H1 (cell line): ENCODE data around the gene GPLD1. TPM values are rescaled to one million over a fixed set of nuclear protein-coding genes. Genes with fewer than 3 reads are reported as not detected.

Experiments used
- CTCF ChIA-PET: fragments of 300-600 bp; sonication (Branson Sonifier 250); formaldehyde crosslinking; loops from one replicate; lab custom pipeline; 2021; ENCODE audit not compliant: partially characterized antibody; lab: Charles Lee
- POLR2A ChIA-PET: fragments of 300-600 bp; sonication (Branson Sonifier 250); formaldehyde crosslinking; loops from one replicate; lab custom pipeline; 2021; ENCODE audit warnings: inconsistent platforms; ENCODE audit not compliant: partially characterized antibody; lab: Charles Lee
- DNase-seq, 2 experiments: peaks; one replicate each; pipeline versions ENCODE4 v3.0.0 to v3.0.0-alpha.2; 2010 to 2022; ENCODE audit warnings: low spot score in 2 of 2, low read depth in 1 of 2, mixed read lengths in 1 of 2
- FAIRE-seq: peaks from 2 replicates; lab custom pipeline; 2011; peaks lifted over from hg19 to GRCh38; lab: Jason Lieb, UNC
- H2AFZ ChIP-seq: 2 replicates; pipeline ENCODE4 v1.8.1; 2012; ENCODE audit warnings: low read length, inconsistent platforms
- H2AK5ac ChIP-seq: 2 replicates; pipeline ENCODE4 v1.6.1; 2013; ENCODE audit warnings: low read depth, low read length
- H2BK120ac ChIP-seq: replicated peaks from 2 replicates; pipeline ENCODE3; 2013; ENCODE audit warnings: low read depth, low read length, inconsistent platforms
- H2BK12ac ChIP-seq: 2 replicates; pipeline ENCODE4 v1.6.1; 2013; ENCODE audit warnings: low read depth, low read length
- H2BK15ac ChIP-seq: 2 replicates; pipeline ENCODE4 v1.6.1; 2013; ENCODE audit warnings: low read length
- H2BK20ac ChIP-seq: 2 replicates; pipeline ENCODE4 v1.6.1; 2013; ENCODE audit warnings: low read length
- H2BK5ac ChIP-seq: 2 replicates; pipeline ENCODE4 v1.6.1; 2013; ENCODE audit warnings: low read depth, low read length
- H3K14ac ChIP-seq: 2 replicates; pipeline ENCODE4 v1.6.1; 2013; ENCODE audit warnings: inconsistent platforms; ENCODE audit not compliant: insufficient read length
- H3K18ac ChIP-seq: 2 replicates; pipeline ENCODE4 v1.6.1; 2013; ENCODE audit warnings: low read length; ENCODE audit errors: extremely low read depth
- H3K23ac ChIP-seq: 2 replicates; pipeline ENCODE4 v1.6.1; 2013; ENCODE audit warnings: inconsistent platforms; ENCODE audit not compliant: insufficient read length
- H3K23me2 ChIP-seq: 2 replicates; pipeline ENCODE4 v1.6.1; 2013; ENCODE audit warnings: low read depth, low read length
- H3K27ac ChIP-seq: 2 replicates; pipeline ENCODE4 v1.6.1; 2011; ENCODE audit warnings: low read depth, low read length, inconsistent platforms
- H3K27me3 ChIP-seq, 4 experiments: replicated peaks in 1 of 4; 1 replicate in 1 of 4; 2 replicates in 3 of 4; pipeline versions ENCODE4 v1.6.1 to v1.8.1; 2011 to 2013; ENCODE audit warnings: low read length in 3 of 4, mild to moderate bottlenecking in 3 of 4, inconsistent platforms in 2 of 4, mixed read lengths in 2 of 4, moderate library complexity in 1 of 4; ENCODE audit not compliant: control insufficient read depth in 3 of 4, insufficient read depth in 3 of 4; ENCODE audit errors: extremely low read depth in 1 of 4
- H3K36me3 ChIP-seq, 4 experiments: 2 replicates each; pipeline versions ENCODE4 v1.6.1 to v1.8.1; 2011 to 2013; ENCODE audit warnings: mild to moderate bottlenecking in 4 of 4, low read length in 3 of 4, moderate library complexity in 2 of 4, control low read depth in 1 of 4, inconsistent platforms in 1 of 4; ENCODE audit not compliant: insufficient read depth in 4 of 4, control insufficient read depth in 2 of 4
- H3K4ac ChIP-seq: replicated peaks from 2 replicates; pipeline ENCODE3; 2013; ENCODE audit warnings: low read length, low read depth, mixed read lengths, inconsistent platforms; ENCODE audit not compliant: insufficient read length
- H3K4me1 ChIP-seq, 4 experiments: replicated peaks in 1 of 4; 1 replicate in 1 of 4; 2 replicates in 3 of 4; pipeline versions ENCODE4 v1.6.1 to v1.8.1; 2011 to 2013; ENCODE audit warnings: low read length in 3 of 4, inconsistent platforms in 2 of 4, mixed read lengths in 1 of 4; ENCODE audit not compliant: insufficient read depth in 4 of 4, control insufficient read depth in 3 of 4
- H3K4me2 ChIP-seq, 2 experiments: 2 replicates each; pipeline versions ENCODE4 v1.6.1 to v1.8.1; 2011 to 2013; ENCODE audit warnings: low read depth in 2 of 2, low read length in 2 of 2, control low read depth in 1 of 2, inconsistent platforms in 1 of 2, mild to moderate bottlenecking in 1 of 2; ENCODE audit not compliant: insufficient read depth in 1 of 2
- H3K4me3 ChIP-seq, 4 experiments: fragments of 200-600, 300-600 bp in 1 of 4; sonication (generic), shearing (Covaris generic), sonication (Bioruptor Twin) in 1 of 4; 2 replicates each; pipeline versions ENCODE4 v1.5.1 to v1.8.1; 2011 to 2016; ENCODE audit warnings: low read length in 4 of 4, low read depth in 3 of 4, control low read depth in 2 of 4, inconsistent platforms in 2 of 4, mild to moderate bottlenecking in 2 of 4, mixed read lengths in 1 of 4, moderate library complexity in 1 of 4; ENCODE audit not compliant: insufficient read depth in 2 of 4; ENCODE audit errors: extremely low read depth in 1 of 4
- H3K56ac ChIP-seq: replicated peaks from 2 replicates; pipeline ENCODE3; 2013; ENCODE audit warnings: low read depth, mild to moderate bottlenecking, mixed read lengths, low read length, inconsistent platforms; ENCODE audit not compliant: insufficient read length
- H3K79me1 ChIP-seq: 2 replicates; pipeline ENCODE4 v1.6.1; 2013; ENCODE audit warnings: low read depth, low read length, control low read depth
- H3K79me2 ChIP-seq, 2 experiments: 2 replicates each; pipeline versions ENCODE4 v1.6.1 to v1.8.1; 2012 to 2013; ENCODE audit warnings: low read length in 2 of 2, mild to moderate bottlenecking in 2 of 2, inconsistent platforms in 1 of 2; ENCODE audit not compliant: insufficient read depth in 2 of 2, control insufficient read depth in 1 of 2
- H3K9ac ChIP-seq, 4 experiments: replicated peaks in 1 of 4; 1 replicate in 1 of 4; 2 replicates in 3 of 4; pipeline versions ENCODE4 v1.6.1 to v1.8.1; 2011 to 2013; ENCODE audit warnings: low read depth in 3 of 4, low read length in 3 of 4, control low read depth in 2 of 4, mild to moderate bottlenecking in 2 of 4, moderate library complexity in 2 of 4, inconsistent platforms in 1 of 4; ENCODE audit errors: extremely low read depth in 1 of 4
- H3K9me3 ChIP-seq, 2 experiments: 2 replicates each; pipeline versions ENCODE4 v1.6.1 to v1.8.1; 2012 to 2013; ENCODE audit warnings: mild to moderate bottlenecking in 2 of 2, moderate library complexity in 2 of 2, control low read depth in 1 of 2, inconsistent platforms in 1 of 2, low read depth in 1 of 2, low read length in 1 of 2, mixed read lengths in 1 of 2; ENCODE audit not compliant: insufficient read depth in 2 of 2
- H4K20me1 ChIP-seq, 2 experiments: replicated peaks in 1 of 2; 2 replicates each; pipeline versions ENCODE3 to v1.8.1; 2011 to 2013; ENCODE audit warnings: inconsistent platforms in 2 of 2, low read length in 2 of 2, mild to moderate bottlenecking in 1 of 2; ENCODE audit not compliant: insufficient read depth in 2 of 2, control insufficient read depth in 1 of 2
- H4K5ac ChIP-seq: 2 replicates; pipeline ENCODE4 v1.6.1; 2013; ENCODE audit warnings: low read length, low read depth, mixed read lengths, inconsistent platforms; ENCODE audit not compliant: insufficient read length
- H4K8ac ChIP-seq: 2 replicates; pipeline ENCODE4 v1.8.0; 2013; ENCODE audit warnings: mild to moderate bottlenecking, moderate library complexity, low read length, inconsistent platforms; ENCODE audit not compliant: insufficient read depth; ENCODE audit errors: extremely low read depth
- H4K91ac ChIP-seq: replicated peaks from 2 replicates; pipeline ENCODE3; 2013; ENCODE audit warnings: low read length, mixed read lengths, inconsistent platforms; ENCODE audit not compliant: insufficient read length
- HDAC6 ChIP-seq: IDR thresholded peaks from one replicate; pipeline ENCODE4 v1.7.1; 2012; ENCODE audit warnings: low read depth, mild to moderate bottlenecking, inconsistent platforms, low read length, moderate library complexity
- JUN ChIP-seq: IDR thresholded peaks from 2 replicates; pipeline ENCODE4 v1.6.1; 2011; ENCODE audit warnings: low read depth, mild to moderate bottlenecking, improper control_type of control experiment, low read length
- MAFK ChIP-seq: IDR thresholded peaks from 2 replicates; pipeline ENCODE4 v1.6.1; 2012; ENCODE audit warnings: low read depth, mild to moderate bottlenecking, improper control_type of control experiment, low read length
- NRF1 ChIP-seq: IDR thresholded peaks from 2 replicates; pipeline ENCODE4 v1.6.1; 2011; ENCODE audit warnings: mild to moderate bottlenecking, low read depth, low read length, improper control_type of control experiment
- RFX5 ChIP-seq: IDR thresholded peaks from 2 replicates; pipeline ENCODE4 v1.6.1; 2011; ENCODE audit warnings: low read depth, low read length, improper control_type of control experiment, borderline replicate concordance
- RNF2 ChIP-seq: fragments of 200-900, 300-1000 bp; sonication (generic); IDR thresholded peaks from 2 replicates; pipeline ENCODE4 v1.7.1; 2016; ENCODE audit warnings: borderline replicate concordance, low read depth, mild to moderate bottlenecking, antibody characterized with exemption, low read length; ENCODE audit not compliant: poor library complexity, severe bottlenecking; ENCODE audit errors: missing control alignments
- SIRT6 ChIP-seq: IDR thresholded peaks from one replicate; pipeline ENCODE4 v1.7.1; 2012; ENCODE audit warnings: low read length, inconsistent platforms
- SP2 ChIP-seq: IDR thresholded peaks from 2 replicates; pipeline ENCODE4 v1.6.1; 2012; ENCODE audit warnings: mild to moderate bottlenecking, low read length, inconsistent platforms
- TBP ChIP-seq: IDR thresholded peaks from 2 replicates; pipeline ENCODE4 v1.6.1; 2011; ENCODE audit warnings: low read depth, low read length, improper control_type of control experiment
- WGBS, 2 experiments: shearing (Covaris generic) in 1 of 2; methylation state at CpG; one replicate each; pipeline versions ENCODE4 v1.1.6 to v1.1.7; 2013 to 2015; ENCODE audit warnings: low lambda C conversion rate in 2 of 2, mixed read lengths in 2 of 2, inconsistent platforms in 1 of 2, low coverage in 1 of 2, missing lambda C conversion rate in 1 of 2; ENCODE audit not compliant: insufficient replicate concordance in 2 of 2, insufficient coverage in 1 of 2, insufficient read length in 1 of 2; ENCODE audit errors: extremely low coverage in 1 of 2, missing lambda C conversion rate in 1 of 2; 5-methylcytosine and 5-hydroxymethylcytosine counted together
- polyA plus RNA-seq, 7 experiments: library from polyadenylated mRNA; depleted of rRNA in 3 of 7; stranded (reverse) in 5 of 7; unstranded in 2 of 7; fragments of >200 nt in 5 of 7; fragments of 200-250 nt in 2 of 7; gene quantifications; 1 replicate in 5 of 7; 2 replicates in 1 of 7; 4 replicates in 1 of 7; pipeline versions ENCODE4 v1.2.1 to v1.2.3, GENCODE V29; 2011 to 2013; ENCODE audit warnings: missing spikeins in 2 of 7, mixed read lengths in 2 of 7
- total RNA-seq: library from RNA; stranded (reverse); fragmentation: NEBNext Ultra II Directional; extraction: Animal tissue kit (Norgen Biotek cat#: 25700); gene quantifications from 2 replicates; pipeline ENCODE4 v1.2.1, GENCODE V29; 2021
- TF ChIP-seq, protein P1 (sequence below): IDR thresholded peaks from 2 replicates; pipeline ENCODE4 v1.6.1; 2011; ENCODE audit warnings: low read depth, mild to moderate bottlenecking, low read length; ENCODE audit not compliant: insufficient read depth

GPLD1 gene
- total and polyA plus RNA-seq, 2 of the 8 experiments (the other 6 are each of a cell fraction or from before 2014, with no cell fraction given), result 3.7 to 5.3 TPM

DNA sequence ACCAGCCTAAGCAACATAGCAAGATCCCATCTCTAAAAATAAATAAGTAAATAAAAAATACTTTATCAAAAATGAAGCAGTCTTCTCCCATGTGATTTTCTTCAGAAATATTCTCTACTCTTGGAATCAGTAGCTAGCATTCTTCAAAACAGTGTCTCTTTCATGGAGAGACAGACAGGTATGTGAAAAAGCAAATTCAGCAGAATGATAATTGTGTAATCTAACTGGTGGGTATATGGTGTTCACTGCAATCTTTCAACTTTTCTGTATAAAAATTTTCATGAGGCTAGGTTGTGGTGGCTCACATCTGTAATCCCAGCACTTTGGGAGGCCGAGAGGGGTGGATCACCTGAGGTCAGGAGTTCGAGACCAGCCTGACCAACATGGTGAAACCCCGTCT, 78.8 kb downstream of the GPLD1 start:
- Histone ChIP-seq H3K27ac (no peak overlapping the region), H3K4me2 (no peak overlapping the region), H4K91ac (no peak overlapping the region), H3K79me1 (no peaks in the 10 kb centered on the region), H3K79me2 (peaks cover 0 to 51% of the 10 kb centered on the region in 2 experiments; a peak in 2 of 4 replicates), H2AK5ac (no peak overlapping the region), H4K8ac (no peak overlapping the region), H3K56ac (no peak overlapping the region), H3K4me1 (no peaks in the 10 kb centered on the region; a peak in 1 of 7 replicates), H3K18ac (no peak overlapping the region), H2BK20ac (no peak overlapping the region), H2AFZ (no peak overlapping the region), H4K5ac (no peak overlapping the region), H2BK5ac (no peak overlapping the region), H4K20me1 (peaks cover 2 to 4% of the 10 kb centered on the region in 2 experiments), H2BK120ac (no peak overlapping the region), H3K23me2 (no peaks in the 10 kb centered on the region; the same call in 1 of the 2 replicates), H3K9me3 (no peaks in the 10 kb centered on the region), H3K23ac (no peak overlapping the region), H3K36me3 (peaks cover 8 to 94% (median 46%) of the 10 kb centered on the region in 4 experiments; a peak in 7 of 8 replicates), H2BK15ac (no peak overlapping the region), H3K9ac (no peak overlapping the region), H3K4ac (no peak overlapping the region), H3K4me3 (no peak overlapping the region), H2BK12ac (no peak overlapping the region), H3K14ac (no peak overlapping the region), H3K27me3 (no peaks in the 10 kb centered on the region)
- POLR2A ChIA-PET, result interaction anchor here (0.7 to 6.7 kb wide), 3 partner anchors 8 to 14 kb away, joined by 3 to 33 read pairs (median 9); partner anchors contain the start of gene MRS2
- DNase-seq (no peak), FAIRE-seq (no peak)
- 90% methylated on average over 3 of the region's 3 CpGs; no CpG with 5 or more reads in 1 of the 2 experiments for WGBS, 2 experiments
- CTCF ChIA-PET, result interaction anchor here (0.9 to 1.1 kb wide), 3 partner anchors 14 to 21 kb away, joined by 3 to 4 read pairs (median 3); no protein-coding TSS in a partner anchor
- TF ChIP-seq SP2 (no peak), HDAC6 (no peak), NRF1 (no peak), TBP (no peak), MAFK (no peak), JUN (no peak), RFX5 (no peak), SIRT6 (no peak), RNF2 (no peak)
- TF ChIP-seq, protein P1, sequence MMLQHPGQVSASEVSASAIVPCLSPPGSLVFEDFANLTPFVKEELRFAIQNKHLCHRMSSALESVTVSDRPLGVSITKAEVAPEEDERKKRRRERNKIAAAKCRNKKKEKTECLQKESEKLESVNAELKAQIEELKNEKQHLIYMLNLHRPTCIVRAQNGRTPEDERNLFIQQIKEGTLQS, result no peak
